HG02981 (cell line): Measurements from ENCODE around the gene TOP2B.

Experiments used
- ATAC-seq: cut with Tn5 transposase; IDR thresholded peaks from one replicate; pipeline ENCODE4 v1.9.1; 2021; ENCODE audit warnings: mild to moderate bottlenecking, moderate library complexity; ENCODE audit not compliant: unreplicated experiment

Gene TOP2B

DNA sequence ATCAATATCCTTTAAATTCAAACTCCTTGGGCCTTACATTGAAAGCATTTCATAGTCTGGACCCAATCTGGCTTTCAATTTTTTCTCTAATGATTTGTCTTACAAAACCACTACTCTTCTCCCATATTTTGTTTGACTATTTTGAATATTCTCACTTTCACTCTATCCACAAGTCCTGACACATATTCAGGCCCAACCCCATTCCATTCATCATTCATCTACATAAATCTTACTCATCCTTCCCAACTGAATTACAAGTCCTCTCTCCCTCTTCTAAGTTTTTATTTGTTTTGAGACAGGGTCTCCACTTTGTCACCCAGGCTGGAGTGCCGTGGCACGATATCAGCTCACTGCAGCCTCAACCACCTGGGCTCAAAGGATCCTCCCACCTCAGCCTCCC lies 43.6 kb downstream of the TOP2B start:
- no peak for ATAC-seq

GRCh38 chr3:25620493-25620892 lies 44.2 kb downstream of the TOP2B start:
- ATAC-seq: no peak

DNA sequence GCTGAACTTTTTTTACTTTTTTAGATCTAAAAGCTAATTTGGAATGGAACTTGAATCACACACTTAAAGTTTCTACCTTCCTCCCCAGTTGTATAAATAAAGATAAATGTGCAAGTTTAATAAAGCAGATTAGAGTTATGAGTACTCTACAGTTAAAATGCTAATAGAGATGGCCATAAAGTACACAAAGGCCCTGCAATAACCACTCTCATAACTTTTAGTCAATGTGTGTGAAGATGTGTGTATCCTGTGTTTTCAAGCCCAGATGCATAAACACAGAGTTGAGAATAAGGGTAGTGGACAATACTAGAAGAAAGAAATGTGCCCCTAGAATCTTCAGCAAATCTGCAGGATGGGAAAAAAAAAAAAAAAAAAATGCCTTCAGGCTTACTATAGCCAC lies 45.3 kb downstream of the TOP2B start:
- no peak for ATAC-seq

- ATAC-seq: no peak
Measured at GRCh38 chr3:25618028-25618427, 46.7 kb downstream of the TOP2B start.

- ATAC-seq: no peak
Measured at GRCh38 chr3:25611193-25611592, 53.5 kb downstream of the TOP2B start.

DNA sequence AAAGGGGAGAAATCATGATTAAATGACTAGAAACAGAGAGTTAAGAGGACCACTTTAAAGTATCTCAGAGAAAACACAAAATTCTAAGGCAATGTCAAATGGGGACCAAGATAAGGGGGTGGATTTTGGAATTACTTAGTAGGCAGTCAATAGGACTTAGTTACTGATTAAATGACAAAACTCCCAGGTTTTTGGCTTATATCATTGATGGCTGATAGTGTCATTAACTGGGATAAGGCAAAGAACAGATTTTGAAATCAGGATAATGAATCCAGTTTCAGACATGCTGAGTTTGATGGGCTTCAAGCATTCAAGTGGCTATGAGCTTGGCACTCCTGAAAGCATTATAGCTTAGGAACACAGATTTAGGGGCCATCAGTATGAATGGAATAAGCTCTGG lies 53.9 kb downstream of the TOP2B start:
- no peak for ATAC-seq

GRCh38 chr3:25610167-25610566 lies 54.5 kb downstream of the TOP2B start:
- no peak for ATAC-seq

DNA sequence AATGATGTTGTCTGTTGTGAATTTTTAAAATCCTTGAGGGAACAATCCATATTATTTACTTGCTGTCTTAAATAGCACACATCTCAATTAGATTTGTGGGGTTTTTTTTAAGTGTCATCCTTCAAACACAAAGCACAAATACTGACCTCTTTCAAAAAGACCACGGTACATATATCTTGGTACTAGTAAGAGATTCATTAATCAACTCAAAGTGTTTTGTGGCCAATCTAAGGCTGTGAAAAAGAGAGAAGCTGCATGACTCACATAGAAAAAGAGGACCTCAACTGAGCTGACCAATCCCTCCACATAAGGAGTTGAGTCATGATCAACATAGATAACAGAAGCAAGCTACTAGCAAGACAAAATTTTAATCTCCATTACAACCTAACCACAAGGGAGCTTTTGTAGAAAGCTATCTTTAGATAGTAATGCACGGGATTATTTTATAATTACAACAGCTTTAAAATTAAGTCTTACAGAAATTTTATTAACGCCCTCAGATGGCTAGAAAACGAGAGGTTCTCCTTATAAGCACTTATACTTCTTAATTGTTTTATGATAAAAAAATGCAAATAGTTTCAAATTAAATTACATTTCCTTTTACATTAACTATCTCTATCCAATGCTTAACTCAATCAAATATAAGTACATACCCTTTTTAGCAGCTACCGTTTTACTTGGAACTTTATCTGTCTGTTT lies 60.5 kb downstream of the TOP2B start:
- peak; percentile 77 for ATAC-seq

GRCh38 chr3:25603703-25604102 lies 61.0 kb downstream of the TOP2B start:
- ATAC-seq: no peak

DNA sequence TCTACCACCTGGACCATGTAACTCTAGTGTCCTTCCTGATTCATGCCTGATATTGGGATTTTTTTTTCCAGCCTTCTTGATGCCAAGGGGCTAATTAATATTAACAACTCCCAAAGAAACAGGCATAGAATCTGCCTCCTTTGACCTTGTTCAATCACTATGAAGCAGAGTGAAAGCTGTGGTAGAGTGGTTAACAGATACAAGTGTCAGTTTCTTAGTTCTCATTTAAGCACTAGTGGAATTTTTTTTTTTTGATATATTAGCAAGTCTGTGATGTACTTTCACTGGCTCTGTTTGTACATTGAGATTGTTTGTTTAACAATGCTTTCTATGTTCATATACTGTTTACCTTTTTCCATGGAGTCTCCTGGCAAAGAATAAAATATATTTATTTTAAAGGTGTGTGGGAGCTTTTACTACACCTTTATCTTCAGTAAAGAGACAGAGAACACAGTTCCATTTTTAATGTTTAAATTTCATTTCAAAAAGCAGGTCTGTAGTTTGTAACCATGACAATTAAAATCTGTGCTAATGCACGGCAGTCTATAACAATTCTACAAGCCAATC lies 67.1 kb downstream of the TOP2B start:
- ATAC-seq: no peak

DNA sequence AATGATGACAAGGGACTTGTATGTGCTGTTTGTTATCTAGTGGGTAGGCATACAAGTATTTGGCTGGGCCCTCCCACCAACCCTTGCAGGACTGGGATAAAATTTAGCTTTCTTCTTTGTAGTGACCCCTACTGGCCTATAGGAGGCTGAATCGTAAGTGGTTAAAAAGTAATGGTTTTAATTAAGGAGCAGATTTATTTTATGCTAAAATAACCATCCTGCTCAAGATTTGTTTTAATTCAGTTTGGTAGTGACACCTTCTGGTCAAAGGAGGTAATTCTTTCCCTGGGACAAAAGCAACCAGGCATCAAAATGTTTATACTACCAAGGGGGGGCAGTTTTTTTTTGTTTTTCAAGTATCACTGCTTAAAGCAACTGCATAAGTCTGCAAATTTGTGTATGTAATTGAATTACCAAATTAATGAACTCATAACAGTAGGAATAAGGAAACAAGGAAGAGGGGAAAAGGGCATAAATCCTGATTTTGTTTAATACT lies 70.7 kb downstream of the TOP2B start:
- peak; percentile 57 for ATAC-seq

DNA sequence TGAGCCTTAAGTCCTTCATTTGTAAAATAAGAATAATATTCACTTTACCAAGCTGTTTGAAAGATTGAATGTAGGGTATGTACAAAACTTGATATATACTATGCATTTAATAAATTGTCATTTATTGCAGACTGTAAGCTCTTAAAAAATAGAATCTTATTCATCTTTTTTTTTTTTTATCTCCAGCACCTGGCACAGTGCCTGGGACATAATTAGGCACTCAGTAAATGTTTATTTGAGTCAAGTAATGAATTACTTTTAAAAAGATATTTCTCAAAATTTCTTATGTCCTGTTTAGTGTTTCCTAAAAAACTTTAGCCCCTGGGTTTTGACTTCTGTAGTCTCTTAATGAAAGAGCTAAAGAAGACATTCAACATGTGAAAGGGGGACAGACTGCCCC lies 71.7 kb downstream of the TOP2B start:
- ATAC-seq: no peak

GRCh38 chr3:25592510-25592968 lies 72.2 kb downstream of the TOP2B start:
- no peak for ATAC-seq

DNA sequence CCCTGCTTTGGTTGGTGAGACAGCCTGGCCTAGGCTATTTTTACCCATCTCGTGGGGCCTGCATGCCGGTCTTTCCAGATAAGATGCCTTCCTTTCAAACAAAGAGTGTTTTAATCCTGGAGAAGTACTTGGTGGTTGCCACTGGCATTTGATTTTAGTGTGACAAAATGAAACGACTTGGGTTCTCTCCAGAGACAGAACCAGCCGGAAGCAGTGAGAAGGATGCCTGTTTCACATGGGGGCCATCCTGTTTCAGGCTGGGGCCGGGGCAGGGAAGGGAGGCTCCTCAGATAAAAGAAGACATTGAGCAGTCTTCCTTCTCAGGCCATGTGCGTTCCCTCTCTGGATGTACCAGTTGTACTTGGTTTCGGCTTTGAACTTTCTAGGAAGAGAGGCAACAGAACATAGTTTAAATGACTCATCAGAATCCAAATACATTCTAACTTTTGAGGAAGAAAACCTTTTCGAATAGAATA lies 74.9 kb downstream of the TOP2B start:
- ATAC-seq: no peak

DNA sequence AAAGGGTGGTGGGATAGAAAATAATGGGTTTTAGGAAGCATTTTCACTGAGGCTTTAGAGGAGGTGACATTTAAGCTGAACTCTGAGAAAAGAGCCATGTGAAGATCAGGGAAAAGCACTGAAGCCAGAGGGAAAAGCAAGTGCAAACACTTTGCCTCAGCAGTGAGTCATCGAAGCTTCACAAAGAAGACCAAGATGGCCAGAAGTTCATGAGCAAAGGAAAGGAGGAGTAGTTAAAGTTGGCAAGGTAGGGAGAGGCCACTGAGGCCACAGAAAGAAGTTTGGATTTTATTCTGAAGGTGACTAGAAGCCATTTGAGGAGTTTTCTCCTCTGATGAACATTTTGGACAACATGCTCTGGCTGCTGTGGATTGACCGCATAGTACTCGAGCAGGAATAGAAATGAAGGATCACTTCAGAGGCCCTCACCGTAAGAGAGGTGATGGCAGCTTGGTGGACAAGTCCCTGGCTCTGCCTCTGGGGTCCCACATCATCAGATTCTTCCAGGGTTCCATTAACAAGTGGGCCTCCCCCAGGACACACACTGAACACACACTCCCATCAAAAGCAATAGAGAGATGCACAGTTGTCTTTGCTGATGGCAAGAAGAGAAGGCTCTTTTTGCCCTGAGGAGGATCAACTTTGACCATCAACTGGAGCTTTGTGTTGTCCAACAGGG lies 75.5 kb downstream of the TOP2B start:
- ATAC-seq: no peak

DNA sequence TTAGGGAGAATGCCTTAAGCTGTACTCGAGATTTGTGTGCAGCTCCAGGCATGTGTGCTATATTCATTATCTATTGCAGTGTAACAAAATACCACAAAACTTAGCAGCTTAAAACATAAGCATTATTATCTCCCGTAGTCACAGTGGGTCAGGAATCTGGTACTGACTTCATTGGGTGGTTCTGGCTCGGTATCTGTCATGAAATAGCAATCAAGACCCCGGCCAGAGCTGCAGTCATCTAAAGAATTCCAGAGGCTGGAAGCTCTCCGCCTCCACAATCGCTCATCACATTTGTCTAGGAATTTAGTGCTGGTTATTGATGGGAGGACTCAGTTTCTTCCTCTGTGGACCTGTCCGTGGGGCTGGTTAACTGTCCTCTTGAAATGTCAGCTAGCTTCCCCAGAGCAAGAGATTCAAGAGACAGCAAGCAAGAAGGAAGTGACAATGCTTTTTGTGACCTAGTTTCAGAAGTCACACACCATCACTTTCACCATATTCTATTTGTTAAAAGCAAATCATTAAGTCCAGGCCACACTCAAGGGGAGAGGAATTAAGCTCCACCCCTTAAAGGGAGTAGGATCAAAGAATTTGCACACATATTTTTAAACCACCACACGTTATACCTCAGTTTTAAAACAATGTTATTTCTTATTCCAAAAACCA lies 76.1 kb downstream of the TOP2B start:
- ATAC-seq: no peak

DNA sequence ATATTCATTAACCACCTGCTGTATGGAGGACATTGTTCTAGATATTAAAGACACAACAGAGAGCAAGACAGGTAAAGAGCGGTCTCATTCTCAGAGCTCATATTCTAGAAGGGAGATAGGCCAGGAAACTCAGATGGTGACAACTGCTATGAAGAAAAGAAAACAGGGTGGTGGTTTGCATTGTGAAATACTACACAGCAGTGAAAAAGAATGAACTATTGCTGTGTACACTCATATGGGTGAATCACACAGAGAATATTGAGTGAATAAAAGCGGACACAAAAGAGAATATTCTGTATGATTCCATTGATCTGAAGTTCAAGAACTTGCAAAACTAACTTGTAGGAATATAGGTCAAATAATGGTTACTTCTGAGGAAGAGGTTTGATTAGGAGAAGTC lies 76.7 kb downstream of the TOP2B start:
- ATAC-seq: no peak

GRCh38 chr3:25587526-25587925 lies 77.2 kb downstream of the TOP2B start:
- no peak for ATAC-seq

GRCh38 chr3:25587094-25587493 lies 77.6 kb downstream of the TOP2B start:
- ATAC-seq: no peak

DNA sequence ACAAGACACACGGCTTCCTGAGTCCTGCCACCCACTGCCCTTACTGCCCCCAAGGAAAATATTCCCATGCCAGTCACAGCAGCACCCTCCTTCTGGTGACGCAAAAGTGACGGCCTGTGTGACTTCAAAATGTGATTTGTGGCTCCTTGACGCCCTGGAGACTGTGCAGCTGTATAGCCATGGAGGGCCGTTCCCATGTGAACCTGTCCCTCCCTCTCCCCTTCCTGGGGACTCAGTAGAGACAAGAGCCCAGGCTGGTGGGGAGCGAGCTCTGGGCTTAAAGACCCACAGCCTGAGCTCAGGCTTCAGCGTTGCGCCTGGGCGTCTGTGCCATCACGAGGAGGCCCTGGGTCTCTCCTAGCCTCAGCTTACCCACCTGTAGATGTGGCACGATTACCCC lies 78.2 kb downstream of the TOP2B start:
- ATAC-seq: no peak

DNA sequence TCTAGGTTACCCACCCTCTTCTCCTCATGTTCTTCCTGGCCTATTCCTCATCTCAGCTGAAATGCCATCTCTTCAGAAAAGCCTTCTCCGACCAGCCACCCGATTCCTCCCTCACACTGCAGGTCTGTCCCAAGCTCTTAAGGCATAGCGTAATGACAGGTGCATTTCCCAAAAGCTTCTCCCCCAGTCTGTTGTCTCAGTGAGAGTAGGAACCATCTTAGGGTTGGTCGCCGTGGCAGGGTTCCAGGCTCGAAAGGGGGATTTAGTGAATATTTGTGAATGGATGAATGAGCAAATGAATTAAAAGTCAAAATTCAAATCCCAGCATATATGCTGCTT lies 78.6 kb downstream of the TOP2B start:
- no peak for ATAC-seq
